ENCODE results near the gene CYB561.

The CYB561 gene

GRCh38 chr17:63407741-63408330 is 38.3 kb downstream of the CYB561 start:
- no peak for DNase-seq (ENCODE audit: insufficient read length, low spot score)
- FAIRE-seq, result no peak
- no peak for TF ChIP-seq POLR2A (IDR thresholded peaks at IDR 0.05; ENCODE audit: low read depth, low read length)

GRCh38 chr17:63406689-63407330 is 39.3 kb downstream of the CYB561 start:
- no peak for TF ChIP-seq POLR2A (IDR thresholded peaks at IDR 0.05; ENCODE audit: low read depth, low read length)
- FAIRE-seq (peak; percentile 96), DNase-seq (ENCODE audit: insufficient read length, low spot score) (peak; percentile 61)

DNA sequence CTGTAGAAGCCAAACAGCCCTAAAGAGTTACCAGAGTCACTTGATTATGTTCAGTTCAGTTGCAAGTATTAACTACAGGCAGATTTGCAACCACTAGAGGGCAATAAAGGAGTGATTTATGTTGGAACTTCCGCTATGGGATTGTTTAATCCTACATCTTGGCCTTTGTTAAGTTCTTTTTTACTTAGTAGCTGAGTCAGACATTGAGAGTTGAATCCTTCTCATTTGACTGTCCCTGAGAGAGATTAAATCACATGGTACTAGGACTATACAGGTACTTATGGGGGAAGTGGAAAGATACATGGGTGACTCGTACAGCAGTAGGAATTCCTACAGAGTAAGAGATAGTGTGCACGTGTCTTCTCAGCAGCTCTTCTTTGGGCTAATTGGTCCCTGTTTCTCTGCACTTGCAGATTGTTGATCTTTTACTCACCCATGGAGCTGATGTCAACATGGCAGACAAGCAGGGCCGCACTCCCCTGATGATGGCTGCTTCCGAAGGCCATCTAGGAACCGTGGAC is 40.3 kb downstream of the CYB561 start:
- DNase-seq (ENCODE audit: insufficient read length, low spot score) (peak; percentile 34), FAIRE-seq (peak; percentile 91)
- TF ChIP-seq POLR2A (IDR thresholded peaks at IDR 0.05; ENCODE audit: low read depth, low read length), result no peak

DNA sequence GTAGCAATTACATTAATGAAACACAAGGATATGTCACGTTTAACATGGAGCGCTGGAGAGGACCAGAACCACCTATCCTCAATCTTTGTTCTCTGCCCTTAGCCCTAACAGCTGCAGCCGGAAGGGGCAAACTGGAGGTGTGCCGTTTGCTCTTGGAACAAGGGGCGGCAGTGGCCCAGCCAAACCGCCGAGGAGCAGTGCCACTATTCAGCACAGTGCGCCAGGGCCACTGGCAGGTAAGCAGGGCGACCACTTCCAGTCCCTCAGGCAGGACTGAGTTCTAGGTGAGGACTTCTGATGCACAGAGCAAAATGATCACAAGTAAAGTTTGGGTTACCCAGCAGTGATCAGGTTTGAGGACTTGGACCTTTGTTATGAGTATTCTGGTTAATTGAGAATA is 41.1 kb downstream of the CYB561 start:
- FAIRE-seq (peak; percentile 41), DNase-seq (ENCODE audit: insufficient read length, low spot score) (no peak)

DNA sequence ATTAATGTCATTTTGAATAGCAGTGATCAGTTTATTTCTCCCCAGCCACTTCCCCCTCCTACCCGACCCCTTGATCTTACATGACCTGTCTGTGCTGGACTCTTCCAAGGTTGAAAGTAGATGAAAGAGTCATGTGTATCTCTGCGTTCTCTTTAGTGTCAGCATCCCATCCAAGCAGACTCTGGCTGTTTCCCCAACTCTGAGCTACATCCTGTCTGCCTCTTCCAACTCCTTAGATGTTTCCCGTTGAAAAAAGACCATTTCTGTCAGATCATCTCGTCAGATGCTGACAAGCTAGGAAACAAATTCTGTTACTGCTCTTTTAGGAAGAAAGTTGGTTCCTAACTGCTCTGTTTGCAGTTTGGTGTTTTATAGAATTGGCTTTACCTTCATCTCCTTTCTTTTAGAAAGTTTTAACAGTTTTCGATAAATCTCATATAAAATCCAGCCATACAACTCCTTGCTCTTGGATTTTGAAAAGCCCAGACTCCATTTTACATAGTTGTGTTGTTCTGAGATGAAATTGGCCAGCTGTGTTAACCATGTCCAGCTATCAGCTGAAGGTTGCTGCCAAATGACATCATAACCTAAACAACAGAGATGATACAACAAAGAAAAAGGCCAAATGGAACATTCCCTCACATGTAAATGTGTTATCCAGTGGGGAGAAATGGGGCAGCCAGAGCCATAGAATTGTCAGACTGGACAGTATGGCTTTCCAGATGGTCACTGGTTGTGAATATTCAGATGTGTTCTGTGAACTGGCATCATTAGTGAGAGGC is 43.5 kb downstream of the CYB561 start:
- no peak for FAIRE-seq

More for the DNA sequence above, 41.1 kb downstream of the CYB561 start:
- no peak for TF ChIP-seq POLR2A (IDR thresholded peaks at IDR 0.05; ENCODE audit: low read depth, low read length)

DNA sequence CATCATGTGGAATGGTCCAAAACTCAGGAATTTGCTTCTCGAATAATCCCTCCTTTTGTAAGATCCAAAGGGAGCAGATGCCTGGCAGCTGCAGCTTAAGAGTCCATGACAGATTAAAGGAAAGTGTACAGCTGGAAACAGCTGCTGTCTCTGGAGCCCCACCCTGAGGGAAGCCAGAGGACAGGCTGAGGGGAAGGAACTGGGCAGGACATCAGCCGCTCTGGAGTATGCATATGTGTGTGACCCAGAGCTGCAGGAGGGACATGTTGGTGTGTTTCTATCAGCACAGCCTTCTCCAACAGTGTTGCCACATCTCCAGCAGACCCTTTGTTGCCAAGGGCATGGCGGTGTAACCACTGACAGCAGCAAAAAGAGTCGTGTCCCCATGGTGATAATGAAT is 46.2 kb downstream of the CYB561 start:
- DNase-seq (ENCODE audit: insufficient read length, low spot score) (no peak), FAIRE-seq (no peak)
- no peak for TF ChIP-seq POLR2A (IDR thresholded peaks at IDR 0.05; ENCODE audit: low read depth, low read length)

More for the DNA sequence above, 43.5 kb downstream of the CYB561 start:
- no peak for TF ChIP-seq POLR2A (IDR thresholded peaks at IDR 0.05; ENCODE audit: low read depth, low read length)
- no peak for DNase-seq (ENCODE audit: insufficient read length, low spot score)

DNA sequence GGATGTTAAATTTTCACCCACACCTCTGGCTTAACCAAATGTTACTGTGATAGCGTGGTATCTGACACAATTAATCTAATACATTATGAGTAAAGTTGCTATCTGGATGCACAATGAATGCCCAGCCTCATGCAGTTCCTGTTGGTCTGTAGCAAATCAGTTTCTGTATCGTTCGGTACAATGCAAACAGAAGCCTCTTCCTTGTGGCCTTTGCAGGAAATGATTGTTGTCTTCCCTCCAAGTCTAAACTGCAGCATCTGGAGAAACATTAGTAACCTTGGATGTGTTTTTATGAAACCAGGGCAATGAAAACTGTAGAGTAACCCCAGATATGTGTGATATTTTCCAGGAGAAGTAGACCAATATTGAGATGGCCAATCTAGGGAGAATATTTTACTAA is 46.8 kb downstream of the CYB561 start:
- no peak for FAIRE-seq

DNA sequence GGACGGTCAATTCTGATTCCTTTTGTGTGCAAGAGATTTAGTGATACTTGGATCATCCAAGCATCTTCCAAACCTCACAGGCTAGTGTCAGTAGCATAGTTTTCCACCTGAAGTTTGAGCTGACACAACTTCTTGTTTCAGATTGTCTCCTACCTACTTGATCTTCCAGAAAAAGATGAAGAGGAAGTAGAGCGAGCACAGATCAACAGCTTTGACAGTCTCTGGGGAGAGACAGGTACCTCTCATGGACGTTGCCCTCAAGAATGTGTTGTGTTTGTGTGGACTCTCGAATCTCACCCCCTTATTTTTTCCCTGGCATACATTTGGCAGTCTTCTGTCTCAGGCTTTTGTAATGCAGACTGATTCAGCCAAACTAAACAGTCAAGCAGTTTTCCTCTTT is 47.4 kb downstream of the CYB561 start:
- FAIRE-seq, result no peak
- DNase-seq (ENCODE audit: insufficient read length, low spot score), result no peak
- TF ChIP-seq POLR2A (IDR thresholded peaks at IDR 0.05; ENCODE audit: low read depth, low read length), result no peak

More for the DNA sequence above, 46.8 kb downstream of the CYB561 start:
- no peak for DNase-seq (ENCODE audit: insufficient read length, low spot score)
- no peak for TF ChIP-seq POLR2A (IDR thresholded peaks at IDR 0.05; ENCODE audit: low read depth, low read length)

DNA sequence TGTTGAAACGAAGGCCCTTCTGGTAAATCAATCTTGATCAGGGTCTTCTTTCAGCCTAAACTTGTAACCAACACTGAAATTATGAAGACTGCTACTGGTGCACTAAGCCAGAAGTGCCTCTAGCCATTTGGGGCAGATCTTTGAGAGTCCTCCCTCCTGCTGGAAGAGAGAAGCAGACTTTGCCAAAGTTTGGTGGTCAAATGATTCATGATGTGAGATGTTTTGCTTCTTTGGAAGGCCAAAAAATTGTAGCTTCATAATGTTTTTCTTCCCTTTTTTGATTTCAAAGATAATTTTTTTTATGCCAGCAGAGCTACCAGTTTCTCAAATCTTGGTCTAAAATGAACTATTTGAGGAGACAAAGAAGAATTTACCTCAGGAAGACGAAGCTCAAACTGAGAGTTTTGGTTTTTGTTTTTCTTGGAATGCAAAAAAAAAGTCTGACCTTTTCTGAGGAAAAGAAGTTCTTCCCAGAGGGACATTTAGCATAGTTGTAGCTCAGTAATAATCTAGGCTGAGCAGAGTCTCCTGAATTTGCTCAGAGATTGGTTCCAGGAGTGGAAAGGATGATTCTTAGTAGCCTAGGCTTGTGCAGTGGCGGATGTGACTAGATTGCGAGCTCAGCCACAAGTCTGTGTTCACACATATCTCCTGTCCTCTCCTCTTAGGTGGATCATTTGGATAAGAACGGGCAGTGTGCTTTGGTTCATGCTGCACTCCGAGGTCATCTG is 50.9 kb downstream of the CYB561 start:
- FAIRE-seq, result no peak
- DNase-seq (ENCODE audit: insufficient read length, low spot score), result no peak
- TF ChIP-seq POLR2A (IDR thresholded peaks at IDR 0.05; ENCODE audit: low read depth, low read length), result no peak

DNA sequence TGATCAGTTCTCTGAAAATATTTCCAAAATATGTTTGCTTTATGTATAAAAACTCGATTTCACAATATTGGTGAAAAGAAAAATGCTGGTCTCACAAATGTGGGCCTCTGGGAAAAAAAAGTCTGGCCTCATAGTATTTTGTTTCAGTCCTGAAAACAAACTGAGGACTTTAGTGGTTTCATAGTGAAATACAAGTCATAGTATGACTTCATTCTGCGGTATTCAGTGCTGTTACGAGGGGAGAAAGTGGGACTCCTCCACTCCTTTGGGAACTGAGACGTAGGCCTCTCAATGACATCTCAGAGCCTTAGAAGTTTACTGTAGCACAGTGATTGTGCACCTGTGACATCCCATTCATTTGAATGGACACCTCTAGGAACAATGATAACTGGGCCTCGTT is 56.0 kb downstream of the CYB561 start:
- FAIRE-seq, result no peak
- no peak for DNase-seq (ENCODE audit: insufficient read length, low spot score)
- TF ChIP-seq POLR2A (IDR thresholded peaks at IDR 0.05; ENCODE audit: low read depth, low read length), result no peak

- FAIRE-seq (no peak), DNase-seq (ENCODE audit: insufficient read length, low spot score) (no peak)
- TF ChIP-seq POLR2A (IDR thresholded peaks at IDR 0.05; ENCODE audit: low read depth, low read length), result no peak
These were observed 58.3 kb downstream of the CYB561 start for GRCh38 chr17:63387656-63388340.

DNA sequence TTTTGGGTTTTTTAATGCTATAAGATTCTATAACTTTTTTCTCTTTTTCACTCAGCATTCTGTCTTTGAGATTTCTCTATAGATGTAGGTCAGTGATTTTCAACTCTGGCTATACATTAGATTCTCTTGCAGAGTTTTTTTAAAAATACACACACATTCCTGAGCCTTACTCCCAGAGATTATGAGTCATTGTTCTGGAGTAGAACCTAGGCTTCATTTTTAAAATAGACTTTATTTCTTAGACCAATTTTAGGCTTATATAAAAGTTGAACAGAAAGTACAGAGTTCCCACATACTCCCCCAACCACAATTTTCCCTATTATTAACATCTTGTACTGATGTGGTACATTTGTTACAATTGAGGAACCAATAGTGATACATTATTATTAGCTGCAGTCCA is 63.3 kb downstream of the CYB561 start:
- peak; percentile 94 for FAIRE-seq
- TF ChIP-seq POLR2A (IDR thresholded peaks at IDR 0.05; ENCODE audit: low read depth, low read length), result no peak
- DNase-seq (ENCODE audit: insufficient read length, low spot score), result no peak
